GM18502 (cell line): Measurements from ENCODE around the gene TMEM163.

Experiments used
- ATAC-seq: cut with Tn5 transposase; IDR thresholded peaks from one replicate; pipeline ENCODE4 v1.9.1; 2021; ENCODE audit warnings: mild to moderate bottlenecking; ENCODE audit not compliant: unreplicated experiment, poor library complexity

The TMEM163 gene

DNA sequence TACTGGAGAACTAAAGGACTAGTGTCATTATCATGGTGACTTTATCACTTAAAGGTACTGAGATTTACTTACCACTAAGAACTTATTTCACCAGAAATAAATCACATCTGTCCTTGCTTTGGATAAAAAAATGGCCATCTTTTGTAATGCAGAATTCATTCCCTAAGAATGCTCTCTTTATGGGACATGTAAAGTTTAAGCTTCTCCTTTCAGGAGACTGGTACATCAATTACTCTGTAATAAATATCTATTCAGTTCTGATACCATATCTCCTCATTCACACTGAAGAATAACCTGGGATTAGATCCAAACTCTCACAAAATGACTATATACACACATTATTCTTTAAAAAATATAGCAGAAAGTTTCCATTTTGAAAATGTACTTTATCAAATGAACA lies 24.4 kb downstream of the TMEM163 start:
- no peak for ATAC-seq

DNA sequence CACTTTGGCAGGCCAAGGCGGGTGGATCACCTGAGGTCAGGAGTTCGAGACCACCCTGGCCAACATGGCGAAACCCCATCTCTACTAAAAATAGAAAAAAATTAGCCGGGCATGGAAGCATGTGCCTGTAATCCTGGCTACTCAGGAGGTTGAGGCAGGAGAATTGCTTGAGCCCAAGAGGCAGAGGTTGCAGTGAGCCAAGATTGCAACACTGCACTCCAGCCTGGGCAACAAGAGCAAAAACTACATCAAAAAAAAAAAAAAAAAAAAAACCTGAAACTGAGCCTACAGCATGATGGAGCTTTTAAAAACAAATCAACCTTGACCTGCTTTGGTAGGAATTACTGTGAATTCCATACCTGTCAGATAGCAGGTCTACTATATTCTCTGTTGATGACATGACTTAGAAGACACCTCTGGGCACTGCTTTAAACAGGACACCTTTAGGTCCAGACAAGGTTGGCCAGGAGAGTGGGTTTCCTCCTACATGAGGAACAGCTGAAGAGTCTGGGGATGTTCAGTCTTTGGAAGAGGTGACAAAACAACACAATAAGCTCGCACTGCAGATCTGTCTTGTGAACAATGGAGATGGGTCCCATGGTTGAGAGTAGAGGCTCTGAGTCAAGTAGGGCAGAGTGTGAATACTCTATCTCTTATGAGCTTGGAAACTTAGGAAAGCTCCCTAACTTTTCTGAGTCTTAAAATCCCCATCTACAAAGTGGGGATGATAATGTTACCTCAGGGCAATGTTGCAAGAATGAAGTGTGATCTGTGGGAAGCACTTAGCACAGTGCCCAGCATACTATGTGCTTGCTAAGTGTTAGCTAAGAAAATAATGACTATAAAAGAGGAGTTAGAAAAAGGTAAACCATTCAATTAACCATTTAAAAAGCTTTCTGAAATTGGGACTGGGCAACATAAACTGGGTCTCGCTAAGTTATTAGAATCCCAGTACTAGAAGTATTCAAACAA lies 25.2 kb downstream of the TMEM163 start:
- ATAC-seq = no peak

DNA sequence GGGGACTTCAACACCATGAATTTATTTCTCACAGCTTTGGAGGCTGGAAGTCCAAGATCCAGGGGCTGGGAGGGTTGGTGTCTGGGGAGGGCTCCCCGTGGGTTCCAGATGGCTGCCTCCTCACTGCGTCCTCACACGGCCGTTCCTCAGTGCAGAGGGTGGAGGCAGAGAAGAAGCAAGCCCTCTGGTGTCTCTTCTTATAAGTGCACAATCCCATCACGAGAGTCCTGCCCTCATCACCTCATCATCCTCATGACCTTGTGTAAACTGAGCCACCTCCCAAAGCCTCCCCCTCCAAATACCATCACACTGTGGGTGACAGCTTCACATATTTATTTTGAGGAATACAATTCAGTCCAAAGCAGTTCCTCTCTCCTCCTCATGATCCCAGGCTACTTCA lies 26.3 kb downstream of the TMEM163 start:
- peak; percentile 71 for ATAC-seq

DNA sequence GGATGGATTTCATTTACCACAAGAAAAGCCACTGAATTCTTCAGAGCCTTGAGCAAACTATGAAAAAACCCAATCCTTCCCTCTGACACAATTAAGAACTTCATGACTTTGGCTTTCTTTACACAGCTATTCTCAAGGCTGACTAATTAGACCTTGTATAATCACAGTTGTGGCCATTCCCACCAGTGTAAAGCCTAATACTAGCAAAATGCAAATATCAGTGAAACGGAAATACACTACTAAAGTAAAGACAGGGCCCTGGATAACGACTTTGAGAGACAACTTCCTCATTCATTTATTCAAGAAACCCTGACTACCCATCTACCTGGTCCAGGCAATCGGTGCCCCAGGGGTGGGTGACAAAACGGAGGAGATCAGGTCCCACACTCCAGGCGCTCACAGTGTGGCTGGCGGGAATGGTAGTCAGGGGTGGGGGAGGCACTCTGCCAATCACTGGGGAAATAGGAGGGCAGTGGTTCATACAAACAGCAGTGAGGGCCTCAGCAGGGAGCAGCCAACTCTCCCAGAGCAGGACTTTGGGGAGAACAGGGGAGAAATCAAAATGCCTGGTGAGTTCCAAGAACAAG lies 28.1 kb downstream of the TMEM163 start:
- peak; percentile 59 for ATAC-seq

DNA sequence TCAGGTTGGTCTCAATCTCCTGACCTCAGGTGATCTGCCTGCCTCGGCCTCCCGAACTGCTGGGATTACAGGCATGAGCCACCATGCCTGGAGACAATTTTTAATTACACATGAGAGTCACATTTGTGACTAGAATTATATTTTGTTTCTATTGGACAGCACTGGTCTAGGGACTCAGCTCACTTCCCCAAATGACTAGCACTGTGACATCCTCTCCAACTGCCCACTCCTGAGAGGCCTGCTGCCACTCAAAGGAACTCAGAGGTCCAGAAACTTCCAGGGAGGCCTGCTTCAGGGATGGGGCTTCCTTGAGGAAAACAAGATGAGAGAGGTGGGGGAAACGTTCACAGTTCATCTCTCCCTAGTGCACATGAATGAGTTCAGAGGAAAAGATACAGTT lies 29.5 kb downstream of the TMEM163 start:
- ATAC-seq = no peak

DNA sequence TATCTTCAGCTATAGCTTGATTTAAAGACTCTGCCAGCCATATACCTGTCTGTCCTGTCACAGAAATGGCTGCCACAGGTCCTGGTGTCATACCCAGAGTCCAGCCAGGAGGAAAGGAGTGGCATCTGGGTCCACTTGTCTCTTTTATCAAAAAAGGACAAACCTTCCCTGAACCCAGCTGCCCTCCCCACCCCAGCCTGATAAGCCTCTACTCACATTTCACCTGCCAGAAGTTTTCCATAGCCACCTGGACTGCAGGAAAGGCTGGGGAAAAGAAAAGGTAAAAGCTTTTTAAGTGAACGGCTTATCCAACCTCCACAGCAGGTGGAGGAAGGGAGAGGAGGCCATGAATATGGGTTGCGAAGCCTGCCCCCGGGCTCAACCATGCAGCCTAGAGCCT lies 32.8 kb downstream of the TMEM163 start:
- no peak for ATAC-seq

DNA sequence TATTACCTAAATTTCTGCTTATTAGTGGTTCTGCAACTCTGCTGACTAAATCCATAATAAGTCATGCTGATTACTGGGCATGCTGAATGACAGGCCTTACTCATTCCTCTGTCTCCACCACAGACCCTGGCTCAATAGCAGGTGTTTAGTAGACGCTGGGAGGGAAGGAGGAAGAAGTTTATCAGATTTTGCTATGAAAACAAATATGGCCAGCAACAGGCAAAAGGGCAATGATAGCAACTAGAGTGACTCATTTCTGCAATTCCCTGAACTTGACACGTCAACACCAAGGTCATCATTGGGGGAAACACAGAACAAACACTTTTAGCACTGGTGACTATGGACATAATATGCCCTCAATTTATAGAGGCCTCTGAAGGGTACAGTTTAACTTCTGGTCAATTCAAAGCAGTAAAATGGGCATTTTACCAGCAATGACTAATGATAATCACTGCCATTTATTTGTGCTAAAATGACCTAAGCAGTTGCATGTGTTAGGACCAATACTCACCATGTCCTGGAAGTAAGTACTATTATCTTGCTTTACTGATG lies 35.2 kb downstream of the TMEM163 start:
- peak; percentile 80 for ATAC-seq

DNA sequence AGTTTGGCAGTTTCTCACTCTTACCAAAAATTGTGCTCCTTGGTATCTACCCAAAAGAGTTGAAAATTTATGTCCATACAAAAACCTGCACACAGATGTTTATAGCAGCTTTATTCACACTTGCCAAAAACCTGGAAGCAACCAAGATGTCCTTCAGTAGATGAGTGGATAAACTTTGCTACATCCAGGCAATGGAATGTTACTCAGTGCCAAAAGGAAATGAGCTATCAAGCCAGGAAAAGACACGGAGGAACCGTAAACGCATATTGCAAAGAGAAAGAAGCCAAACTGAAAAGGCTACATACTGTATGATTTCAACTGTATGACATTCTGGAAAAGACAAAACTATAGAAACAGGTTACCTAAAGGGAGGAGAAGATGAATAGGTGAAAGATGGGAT lies 36.1 kb downstream of the TMEM163 start:
- no peak for ATAC-seq

DNA sequence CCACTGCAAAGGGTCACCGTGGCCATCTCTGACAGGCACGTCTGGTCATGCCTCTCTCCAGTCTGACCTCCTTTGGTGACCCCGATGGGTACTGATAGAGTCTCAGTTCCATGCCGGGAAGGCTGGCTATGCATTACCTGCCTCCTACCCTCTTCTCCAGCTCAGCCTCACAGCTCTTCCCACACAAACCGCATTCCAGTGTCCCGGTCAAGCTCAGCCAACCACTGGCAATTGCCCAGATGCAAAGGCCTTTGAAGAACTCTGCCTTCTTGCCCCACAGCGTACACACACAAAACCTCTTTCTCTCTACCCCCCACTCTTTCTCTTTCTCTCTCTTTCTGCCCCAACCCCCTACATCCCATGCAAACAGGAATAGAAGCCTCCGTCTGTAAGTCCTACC lies 37.6 kb downstream of the TMEM163 start:
- ATAC-seq = no peak

DNA sequence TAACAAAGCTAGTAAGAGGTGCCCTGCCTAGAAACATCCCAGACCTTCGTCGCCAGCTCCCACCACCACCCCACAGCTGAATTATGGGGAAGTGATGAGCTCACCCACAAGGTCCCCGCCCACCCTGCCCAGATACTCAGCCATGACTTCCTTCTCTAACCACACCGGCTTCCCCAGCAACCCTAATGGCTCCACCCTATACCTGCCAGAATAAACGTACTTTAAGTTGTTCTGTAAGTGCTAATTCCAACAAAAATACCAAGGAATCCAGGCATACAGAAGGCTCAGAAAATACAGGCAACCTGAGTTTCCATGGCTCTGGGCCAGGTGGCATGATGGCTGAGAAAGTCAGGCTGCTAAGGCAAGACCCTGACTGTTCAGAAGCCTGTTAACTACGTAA lies 39.1 kb downstream of the TMEM163 start:
- ATAC-seq = no peak

DNA sequence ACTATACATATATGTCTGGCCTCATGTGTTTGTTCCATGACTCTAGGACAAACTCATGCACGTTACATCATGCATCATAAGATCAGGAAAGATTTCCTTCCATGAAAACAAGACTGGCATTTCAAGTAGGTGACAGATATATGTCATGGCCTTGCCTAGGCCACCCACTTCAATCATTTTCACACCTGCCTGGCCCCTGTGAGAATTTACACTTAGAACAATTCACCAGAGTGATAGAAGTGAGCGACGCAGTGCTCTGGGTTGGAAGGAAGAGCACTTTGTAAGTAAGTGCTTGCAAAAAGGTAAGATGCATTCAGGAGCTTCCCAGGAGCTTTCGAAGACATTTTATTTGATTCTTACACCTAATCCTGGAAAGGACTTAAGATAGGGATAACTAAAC lies 39.5 kb downstream of the TMEM163 start:
- ATAC-seq = no peak

DNA sequence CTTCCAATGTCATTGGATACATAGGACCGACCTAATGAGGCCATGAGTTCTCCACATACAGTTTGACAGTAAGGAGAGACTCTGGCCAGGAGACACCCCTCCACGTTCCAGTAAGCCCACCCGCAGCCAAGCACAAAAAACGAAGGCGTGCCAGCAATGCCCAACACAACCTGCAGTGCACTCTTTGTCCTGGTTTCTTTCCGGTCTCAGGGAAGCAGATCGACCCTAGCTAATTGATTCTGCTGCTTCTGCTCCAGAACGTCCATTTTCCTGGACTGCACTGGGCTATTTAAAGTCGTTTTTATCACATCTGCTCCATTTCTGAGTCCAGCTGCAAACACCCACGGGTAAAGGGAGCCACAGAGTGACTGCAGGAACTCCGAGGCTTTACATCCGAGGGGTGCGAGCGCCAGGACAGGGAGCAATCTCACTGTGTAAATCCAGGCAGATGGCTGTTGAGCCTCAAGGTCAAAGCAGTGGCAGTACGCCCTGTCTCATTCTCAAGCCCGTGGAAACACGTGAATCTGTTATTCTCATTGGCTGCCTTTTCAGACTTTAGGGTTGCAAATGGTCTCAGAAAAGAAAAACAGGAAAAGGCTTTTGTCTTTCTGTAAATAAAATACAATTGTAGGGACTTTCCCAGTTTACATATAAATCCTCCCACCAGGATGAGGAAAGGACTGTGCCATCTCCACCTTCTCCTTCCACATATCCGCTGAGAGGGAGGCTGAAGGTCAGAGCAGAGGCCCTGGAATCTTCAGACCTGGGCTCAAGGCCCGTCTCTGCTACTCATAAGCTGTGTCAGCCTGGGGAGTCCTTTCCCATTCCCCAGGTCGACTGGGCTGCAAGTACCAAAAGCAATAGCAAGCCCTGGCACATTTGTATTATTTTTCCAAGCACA lies 40.7 kb downstream of the TMEM163 start:
- ATAC-seq = no peak

DNA sequence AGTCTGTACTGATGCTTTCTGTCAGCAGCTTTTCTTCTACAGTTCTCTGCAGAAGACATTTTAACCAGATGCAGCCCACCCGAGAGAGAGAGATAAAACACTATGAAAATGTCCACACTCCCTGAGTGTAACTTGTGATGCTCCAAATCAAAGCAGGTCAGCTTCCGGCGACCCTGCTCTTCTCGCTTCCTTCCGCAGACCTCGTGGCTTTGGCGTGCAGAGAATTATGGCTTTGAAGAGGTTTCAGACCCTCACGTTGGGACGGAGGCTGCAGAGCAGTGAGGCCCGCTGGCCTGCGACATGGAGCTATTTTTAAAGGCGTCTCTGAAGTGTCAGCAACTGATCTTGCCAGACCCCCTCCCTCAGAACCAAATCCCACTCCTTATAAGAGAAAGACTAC lies 41.8 kb downstream of the TMEM163 start:
- ATAC-seq = no peak

DNA sequence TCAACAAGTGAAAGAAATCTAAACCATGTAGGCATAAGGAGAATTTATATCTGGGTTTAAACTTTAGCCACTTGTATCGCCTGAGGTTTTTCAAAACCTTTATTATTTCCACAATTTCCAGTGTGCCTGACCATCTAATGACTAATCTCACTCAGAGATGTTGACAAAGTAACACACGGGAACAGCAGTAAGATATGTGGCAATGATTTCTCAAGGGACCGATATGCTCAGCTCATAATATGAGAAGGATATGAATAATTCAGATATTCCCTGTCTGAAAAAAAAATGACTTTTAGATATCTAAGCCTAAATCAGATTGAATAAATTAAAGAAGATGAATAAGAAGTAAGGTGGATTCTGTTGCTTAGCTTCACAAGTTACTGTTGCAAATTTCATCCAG lies 43.5 kb downstream of the TMEM163 start:
- no peak for ATAC-seq

DNA sequence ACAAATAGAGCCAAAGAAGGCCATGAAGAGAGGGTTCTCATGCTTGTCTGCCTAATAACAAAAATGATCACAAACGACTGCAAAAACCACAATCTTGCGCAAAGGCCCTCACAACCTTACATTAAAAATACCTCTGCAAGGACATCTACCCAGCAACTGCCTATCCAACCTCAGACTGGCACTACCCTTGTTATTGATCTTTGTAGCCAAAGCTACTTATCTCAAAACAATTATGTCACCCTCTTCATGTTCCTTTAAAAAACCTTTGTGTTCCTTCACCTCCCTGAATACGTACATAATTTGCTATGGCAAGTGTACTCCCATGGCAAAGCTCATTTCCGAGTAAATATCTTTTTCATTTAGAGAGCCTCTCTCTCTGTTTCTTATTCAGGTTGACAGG lies 44.1 kb downstream of the TMEM163 start:
- no peak for ATAC-seq

DNA sequence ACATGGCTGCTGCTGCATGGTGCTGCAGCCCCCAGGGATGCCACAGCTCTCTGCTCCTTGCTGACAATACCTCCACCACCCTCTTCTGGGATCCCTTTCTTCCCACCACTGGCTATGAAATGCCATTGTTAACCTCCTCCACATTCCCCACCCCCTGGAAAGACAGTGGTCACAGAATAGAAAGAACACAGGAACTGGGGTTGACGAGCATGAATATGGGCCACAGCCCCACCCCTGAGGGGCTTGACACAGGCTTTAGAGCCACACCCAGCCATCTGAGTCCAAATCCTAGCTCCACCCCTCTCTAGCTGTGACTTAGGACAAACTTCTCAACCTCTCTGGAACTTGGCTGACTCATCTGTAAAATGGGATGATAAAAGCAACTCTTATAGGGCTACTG lies 47.3 kb downstream of the TMEM163 start:
- no peak for ATAC-seq

DNA sequence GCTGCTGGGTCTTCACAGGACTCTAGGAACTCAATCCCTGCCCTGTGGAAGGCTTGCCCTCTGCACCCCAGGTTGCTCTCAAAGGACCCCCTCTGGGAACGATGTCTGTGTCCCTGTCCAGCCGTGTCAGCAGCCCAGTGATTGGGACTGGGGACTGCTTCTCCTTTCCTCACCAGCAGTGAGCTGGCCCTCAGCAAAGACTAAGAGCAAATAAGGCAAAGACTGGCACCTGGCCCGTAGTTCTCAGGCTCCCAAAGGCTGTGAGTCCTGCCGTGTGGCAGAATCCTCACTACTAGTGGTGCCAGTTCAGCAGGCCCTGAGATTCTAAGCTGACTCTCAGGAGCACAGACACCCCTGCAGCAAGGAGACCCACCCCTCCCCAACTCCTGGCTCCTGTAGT lies 47.8 kb downstream of the TMEM163 start:
- no peak for ATAC-seq

DNA sequence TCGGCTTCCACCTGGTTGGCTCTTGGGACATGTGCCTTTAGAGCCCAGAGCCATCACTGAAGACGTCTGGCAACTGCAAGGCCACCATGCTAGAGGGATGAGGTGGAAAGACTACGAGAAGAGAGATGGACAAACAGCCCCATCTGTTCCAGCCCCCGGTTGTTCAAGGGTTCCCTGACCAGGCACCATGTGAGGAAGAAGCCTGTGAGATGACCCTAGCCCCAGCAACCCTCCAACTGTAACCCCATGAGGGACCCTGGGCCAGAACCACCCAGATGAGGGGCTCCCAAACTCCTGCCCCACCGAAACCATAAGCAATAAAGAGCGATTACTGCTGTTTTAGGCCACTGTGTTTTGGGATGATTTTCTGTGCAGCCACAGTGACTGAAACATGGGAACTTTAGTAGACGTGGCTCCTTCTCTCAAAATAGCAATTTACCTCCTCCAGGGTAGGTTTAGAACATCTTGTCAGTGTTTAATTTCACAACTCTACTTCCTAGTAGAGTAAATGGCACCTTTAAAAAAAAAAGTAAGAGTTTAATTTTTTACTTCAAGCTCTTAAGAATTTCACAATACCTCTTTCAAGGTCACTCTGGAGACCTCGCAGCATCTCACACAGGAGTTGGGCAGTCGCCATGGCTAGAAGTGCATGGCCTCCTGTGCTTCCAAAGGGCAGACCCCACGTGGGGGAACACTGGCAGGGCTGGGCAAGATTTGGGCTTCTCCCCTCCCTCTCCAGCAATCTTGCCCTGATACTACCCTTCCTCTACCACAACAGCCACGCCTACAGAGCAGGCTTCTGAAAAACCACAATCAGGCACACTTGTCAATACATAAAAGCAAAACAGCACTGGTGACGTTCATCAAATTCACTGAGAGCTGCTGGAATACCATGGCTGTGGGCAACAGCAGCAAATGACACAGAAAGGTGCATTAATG lies 48.8 kb downstream of the TMEM163 start:
- ATAC-seq = no peak

DNA sequence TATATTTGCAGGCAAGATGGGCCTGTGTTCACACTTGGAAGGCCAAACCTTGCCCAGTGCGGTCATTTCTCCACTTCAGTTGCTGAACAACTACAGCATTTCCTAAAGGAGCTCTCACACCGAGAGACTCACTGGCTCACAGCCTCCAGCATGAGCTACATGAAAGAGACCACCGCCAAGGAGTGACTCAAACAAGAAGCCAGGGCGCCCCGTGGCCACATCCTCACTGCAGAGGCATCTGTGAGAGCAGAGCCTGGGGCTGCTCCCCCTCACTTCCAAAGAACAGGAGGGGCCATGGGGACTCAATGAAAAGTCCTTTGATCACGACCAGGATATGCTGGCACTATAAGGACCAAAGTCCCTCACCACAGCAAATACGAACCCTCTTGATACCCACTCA lies 50.0 kb downstream of the TMEM163 start:
- ATAC-seq = no peak

DNA sequence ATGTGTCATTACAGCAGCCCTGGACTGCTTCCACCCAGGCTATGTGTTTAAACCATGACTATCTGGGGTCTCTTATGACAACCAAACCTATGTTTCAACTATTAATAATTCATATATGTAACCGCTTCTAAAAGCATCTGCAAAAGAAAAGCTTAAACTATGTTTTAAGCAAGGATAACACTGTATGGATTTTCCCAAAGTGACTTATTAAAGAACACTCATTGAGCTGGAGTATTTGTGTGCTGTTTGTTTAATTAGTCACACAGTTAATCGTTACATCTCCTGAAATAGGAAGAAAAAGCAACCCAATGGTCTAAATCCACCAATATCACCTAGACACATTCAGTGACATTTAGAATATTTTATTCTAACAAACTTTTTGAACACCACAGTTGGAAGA lies 51.3 kb downstream of the TMEM163 start:
- ATAC-seq = no peak
